GM23338 (cell line): ENCODE results near the gene LRCH4. TPM values are rescaled to one million over a fixed set of nuclear protein-coding genes. Genes with fewer than 3 reads are reported as not detected.

Experiments
- ATAC-seq: fragments of 200-7000 bp; cut with Tn5 transposase; 3 replicates; pipeline ENCODE4 v1.9.1; 2020
- DNase-seq: peaks from one replicate; pipeline ENCODE4 v3.0.0-alpha.2; 2015; ENCODE audit warnings: low spot score
- H2AFZ ChIP-seq: fragments of 200-600 bp; sonication (generic); 2 replicates; pipeline ENCODE4 v1.8.0; 2016; ENCODE audit warnings: antibody characterized with exemption, mild to moderate bottlenecking, moderate library complexity
- H3F3A ChIP-seq: fragments of 200-600 bp; sonication (generic); replicated peaks from 2 replicates; pipeline ENCODE4 v1.8.0; 2017; ENCODE audit warnings: antibody characterized with exemption, mixed run types, low read depth
- H3K27ac ChIP-seq: fragments of 200-600 bp; sonication (generic); 2 replicates; pipeline ENCODE4 v1.6.1; 2016; ENCODE audit warnings: low read depth
- H3K27me3 ChIP-seq: fragments of 200-600 bp; sonication (generic); 2 replicates; pipeline ENCODE4 v1.8.0; 2016; ENCODE audit warnings: mild to moderate bottlenecking, mixed run types, moderate library complexity; ENCODE audit not compliant: insufficient read depth
- H3K36me3 ChIP-seq: fragments of 200-600 bp; sonication (generic); 2 replicates; pipeline ENCODE4 v1.8.0; 2016; ENCODE audit warnings: mild to moderate bottlenecking; ENCODE audit not compliant: insufficient read depth
- H3K4me1 ChIP-seq: fragments of 200-600 bp; sonication (generic); 2 replicates; pipeline ENCODE4 v1.8.0; 2016; ENCODE audit warnings: mild to moderate bottlenecking, moderate library complexity; ENCODE audit not compliant: insufficient read depth
- H3K4me2 ChIP-seq: fragments of 200-600 bp; sonication (generic); 2 replicates; pipeline ENCODE4 v1.7.1; 2017; ENCODE audit warnings: mixed run types
- H3K4me3 ChIP-seq: fragments of 200-600 bp; sonication (generic); 2 replicates; pipeline ENCODE4 v1.6.1; 2016; ENCODE audit warnings: mixed run types
- H3K79me2 ChIP-seq: fragments of 200-600 bp; sonication (generic); replicated peaks from 2 replicates; pipeline ENCODE4 v1.8.0; 2017; ENCODE audit warnings: mild to moderate bottlenecking; ENCODE audit not compliant: insufficient read depth
- H3K9me2 ChIP-seq: fragments of 200-600 bp; sonication (generic); 2 replicates; pipeline ENCODE4 v1.8.0; 2017; ENCODE audit not compliant: insufficient read depth
- H4K20me1 ChIP-seq: fragments of 200-600 bp; sonication (generic); replicated peaks from 2 replicates; pipeline ENCODE4 v1.8.0; 2017; ENCODE audit warnings: mild to moderate bottlenecking; ENCODE audit not compliant: insufficient read depth
- H3K27ac Mint-ChIP-seq: 2 replicates; pipeline ENCODE4 v1.8.0; 2020; ENCODE audit warnings: inconsistent platforms, mild to moderate bottlenecking, moderate library complexity, mixed read lengths
- H3K27me3 Mint-ChIP-seq: 3 replicates; pipeline ENCODE4 v1.8.0; 2022; ENCODE audit warnings: low read depth, mild to moderate bottlenecking, moderate library complexity, mixed read lengths, inconsistent platforms; ENCODE audit not compliant: insufficient read depth, poor library complexity
- H3K36me3 Mint-ChIP-seq: 3 replicates; pipeline ENCODE4 v1.8.0; 2021; ENCODE audit warnings: low read depth, mild to moderate bottlenecking, inconsistent platforms, moderate library complexity, mixed read lengths
- H3K4me1 Mint-ChIP-seq: 3 replicates; pipeline ENCODE4 v1.8.0; 2020; ENCODE audit warnings: mild to moderate bottlenecking, inconsistent platforms, mixed read lengths
- H3K4me3 Mint-ChIP-seq: 3 replicates; pipeline ENCODE4 v1.8.0; 2021; ENCODE audit warnings: moderate library complexity, mild to moderate bottlenecking, inconsistent platforms, mixed read lengths
- H3K9me3 Mint-ChIP-seq: 3 replicates; pipeline ENCODE4 v1.8.0; 2020; ENCODE audit warnings: moderate library complexity, mild to moderate bottlenecking, inconsistent platforms, mixed read lengths
- CREB1 ChIP-seq: fragments of 250-450 bp; sonication (Bioruptor Pico); IDR thresholded peaks from 2 replicates; pipeline ENCODE4 v1.5.0; 2020; ENCODE audit warnings: low read depth, mild to moderate bottlenecking, moderate library complexity
- ETS1 ChIP-seq: IDR thresholded peaks from 2 replicates; pipeline ENCODE4 v1.6.1; 2016; ENCODE audit warnings: antibody characterized with exemption
- EZH2 ChIP-seq: fragments of 200-600 bp; sonication (generic); IDR thresholded peaks from one replicate; pipeline ENCODE4 v1.8.0; 2017; ENCODE audit warnings: antibody characterized with exemption, mild to moderate bottlenecking, low read depth; ENCODE audit not compliant: unreplicated experiment
- EZH2phosphoT487 ChIP-seq: fragments of 200-600 bp; sonication (generic); IDR thresholded peaks from one replicate; pipeline ENCODE4 v1.8.1; 2018; ENCODE audit warnings: antibody characterized with exemption; ENCODE audit not compliant: unreplicated experiment
- JUNB ChIP-seq: IDR thresholded peaks from one replicate; pipeline ENCODE4 v1.6.1; 2016; ENCODE audit warnings: antibody characterized with exemption; ENCODE audit not compliant: unreplicated experiment
- NANOG ChIP-seq: IDR thresholded peaks from 2 replicates; pipeline ENCODE4 v1.6.1; 2016; ENCODE audit warnings: antibody characterized with exemption, borderline replicate concordance
- POLR2AphosphoS5 ChIP-seq: IDR thresholded peaks from 2 replicates; pipeline ENCODE4 v1.6.1; 2016; ENCODE audit warnings: antibody characterized with exemption, low read depth
- REST ChIP-seq: IDR thresholded peaks from one replicate; pipeline ENCODE4 v1.6.1; 2018; ENCODE audit warnings: antibody characterized with exemption; ENCODE audit not compliant: unreplicated experiment
- ZNF114 ChIP-seq: fragments of 250-450 bp; sonication (Bioruptor Pico); IDR thresholded peaks from 2 replicates; pipeline ENCODE4 v1.5.0; 2020; ENCODE audit warnings: mild to moderate bottlenecking, moderate library complexity
- ZNF331 ChIP-seq: fragments of 250-450 bp; sonication (Bioruptor Pico); IDR thresholded peaks from 2 replicates; pipeline ENCODE4 v1.5.0; 2020; ENCODE audit warnings: low read depth, mild to moderate bottlenecking, moderate library complexity
- polyA plus RNA-seq: library from polyadenylated mRNA; unstranded; fragments of >200 nt; fragmentation: Nextera tagmentation; extraction: Ambion mirVana; gene quantifications from 2 replicates; pipeline ENCODE4 v1.2.1, GENCODE V29; 2016
- total RNA-seq: library from RNA; depleted of rRNA; stranded (reverse); fragments of >200 nt; shearing (Covaris generic); gene quantifications from 2 replicates; pipeline ENCODE4 v1.2.3, GENCODE V29; 2014

LRCH4 gene
- total and polyA plus RNA-seq, 2 experiments from 2014 or later, result 21.4 to 51.0 TPM

- TF ChIP-seq EZH2phosphoT487 (no peak), REST (no peak), ZNF331 (CRISPR knock-in tag) (no peak), ZNF114 (CRISPR knock-in tag) (no peak), CREB1 (CRISPR knock-in tag) (no peak), EZH2 (no peak), JUNB (no peak), NANOG (no peak), POLR2AphosphoS5 (no peak)
- H2AFZ ChIP-seq, result no peak overlapping the region
- H3K36me3 Mint-ChIP-seq, result peaks cover 18% of the 10 kb centered on the region
- no peak overlapping the region for H3K4me3 ChIP-seq
- no peak for DNase-seq
- H3K4me2 ChIP-seq, result no peak overlapping the region
- peaks cover 27% of the 10 kb centered on the region for H3K27me3 Mint-ChIP-seq
- H3K79me2 ChIP-seq, result no peaks in the 10 kb centered on the region
- no peak overlapping the region for H3K4me3 Mint-ChIP-seq
- no peaks in the 10 kb centered on the region for H3F3A ChIP-seq
- no peak overlapping the region for H3K27ac ChIP-seq
- H3K4me1 ChIP-seq, result peaks cover 8% of the 10 kb centered on the region; the same call in 1 of the 2 replicates
- H4K20me1 ChIP-seq, result no peaks in the 10 kb centered on the region; the same call in 1 of the 2 replicates
- ATAC-seq, result no peak
- H3K27ac Mint-ChIP-seq, result no peak overlapping the region
- H3K9me2 ChIP-seq, result no peaks in the 10 kb centered on the region
- no peaks in the 10 kb centered on the region; the same call in none of the 2 replicates for H3K36me3 ChIP-seq
- peaks cover 20% of the 10 kb centered on the region for H3K27me3 ChIP-seq
- H3K4me1 Mint-ChIP-seq, result peaks cover 7% of the 10 kb centered on the region
- H3K9me3 Mint-ChIP-seq, result no peaks in the 10 kb centered on the region; the same call in 2 of the 3 replicates
Observed at GRCh38 chr7:100595188-100595587, 9.3 kb upstream of the LRCH4 start.

GRCh38 chr7:100591596-100591995 lies 5.7 kb upstream of the LRCH4 start:
- no peaks in the 10 kb centered on the region; the same call in 2 of the 3 replicates for H3K9me3 Mint-ChIP-seq
- H3K27ac ChIP-seq, result no peak overlapping the region
- H2AFZ ChIP-seq, result no peak overlapping the region
- H3K36me3 ChIP-seq, result no peaks in the 10 kb centered on the region; the same call in 1 of the 2 replicates
- DNase-seq (no peak), ATAC-seq (no peak)
- TF ChIP-seq CREB1 (CRISPR knock-in tag) (no peak), JUNB (no peak), ZNF331 (CRISPR knock-in tag) (no peak), ETS1 (no peak), EZH2phosphoT487 (no peak)
- H3K4me3 ChIP-seq, result no peak overlapping the region
- H3K79me2 ChIP-seq, result no peaks in the 10 kb centered on the region
- H3K4me1 ChIP-seq, result peaks cover 22% of the 10 kb centered on the region
- no peak overlapping the region for H3K27ac Mint-ChIP-seq
- H3K4me1 Mint-ChIP-seq, result peaks cover 23% of the 10 kb centered on the region
- peaks cover 35% of the 10 kb centered on the region for H3K27me3 ChIP-seq
- H3K27me3 Mint-ChIP-seq, result peaks cover 32% of the 10 kb centered on the region
- no peaks in the 10 kb centered on the region; the same call in 1 of the 2 replicates for H4K20me1 ChIP-seq
- H3K9me2 ChIP-seq, result no peaks in the 10 kb centered on the region
- H3K36me3 Mint-ChIP-seq, result peaks cover 10% of the 10 kb centered on the region; the same call in 2 of the 3 replicates
- no peak overlapping the region for H3K4me2 ChIP-seq
- no peaks in the 10 kb centered on the region; the same call in 1 of the 2 replicates for H3F3A ChIP-seq
- H3K4me3 Mint-ChIP-seq, result no peak overlapping the region
